Loucy (cell line): ENCODE data around the gene SSNA1.

Experiments used
- CTCF ChIP-seq: fragments of 200-600 bp; sonication (generic); conservative IDR thresholded peaks from 2 replicates; pipeline ENCODE4 v1.5.1; 2014; ENCODE audit warnings: mild to moderate bottlenecking, antibody characterized with exemption, low read length
- EZH2phosphoT487 ChIP-seq: fragments of 200-600 bp; IDR thresholded peaks from 2 replicates; pipeline ENCODE4 v1.6.1; 2018; ENCODE audit warnings: antibody characterized with exemption, mild to moderate bottlenecking, moderate library complexity, borderline replicate concordance

GRCh38 chr9:137216188-137216965, 27.9 kb downstream of the SSNA1 start:
- TF ChIP-seq CTCF, result no peak
- TF ChIP-seq EZH2phosphoT487, result no peak
